HG03354 (cell line): ENCODE measurements around the gene STARD10.

ENCODE experiments used
- ATAC-seq: cut with Tn5 transposase; IDR thresholded peaks from one replicate; pipeline ENCODE4 v1.9.1; 2021; ENCODE audit warnings: mild to moderate bottlenecking; ENCODE audit not compliant: unreplicated experiment, poor library complexity, severe bottlenecking

STARD10 gene

DNA sequence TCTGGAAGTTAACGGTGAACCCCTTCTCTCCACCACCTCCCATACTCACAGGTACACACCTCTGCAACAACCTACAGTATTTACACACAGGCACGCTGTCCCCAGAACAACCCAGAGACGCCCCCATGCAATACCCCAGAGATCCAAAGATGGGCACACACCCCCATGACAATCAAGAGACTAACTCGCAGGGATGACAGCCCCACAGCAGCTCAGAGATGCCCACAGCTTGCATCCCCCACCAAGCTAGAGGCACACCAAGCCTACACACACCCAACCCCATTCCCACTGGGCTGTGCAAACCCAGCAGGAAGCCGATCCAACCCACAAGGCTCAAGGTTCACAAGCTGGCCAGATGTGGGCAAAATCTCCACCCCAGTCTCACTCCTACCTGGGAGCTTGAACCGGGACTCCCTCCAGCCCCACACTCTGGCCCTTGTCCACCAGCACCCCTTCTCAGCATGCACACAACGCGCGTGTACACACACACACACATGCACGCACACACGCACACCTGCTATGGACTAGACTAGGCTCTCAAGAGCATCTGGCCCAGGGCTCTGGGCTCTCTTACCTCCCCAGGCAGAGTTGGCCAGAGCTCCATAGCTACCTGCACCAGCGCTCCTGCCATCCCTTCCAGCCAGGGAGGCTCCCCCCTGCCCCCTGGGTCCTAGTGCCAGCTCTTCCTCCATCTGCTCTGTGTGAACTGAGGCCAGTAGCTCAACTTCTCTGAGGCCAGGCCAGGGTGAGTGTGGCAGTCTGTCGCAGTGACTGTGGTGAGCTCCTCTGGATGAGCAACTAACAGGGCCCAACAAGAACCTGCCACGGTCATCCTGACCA, 11.5 kb downstream of the STARD10 start:
- ATAC-seq: peak; percentile 24

DNA sequence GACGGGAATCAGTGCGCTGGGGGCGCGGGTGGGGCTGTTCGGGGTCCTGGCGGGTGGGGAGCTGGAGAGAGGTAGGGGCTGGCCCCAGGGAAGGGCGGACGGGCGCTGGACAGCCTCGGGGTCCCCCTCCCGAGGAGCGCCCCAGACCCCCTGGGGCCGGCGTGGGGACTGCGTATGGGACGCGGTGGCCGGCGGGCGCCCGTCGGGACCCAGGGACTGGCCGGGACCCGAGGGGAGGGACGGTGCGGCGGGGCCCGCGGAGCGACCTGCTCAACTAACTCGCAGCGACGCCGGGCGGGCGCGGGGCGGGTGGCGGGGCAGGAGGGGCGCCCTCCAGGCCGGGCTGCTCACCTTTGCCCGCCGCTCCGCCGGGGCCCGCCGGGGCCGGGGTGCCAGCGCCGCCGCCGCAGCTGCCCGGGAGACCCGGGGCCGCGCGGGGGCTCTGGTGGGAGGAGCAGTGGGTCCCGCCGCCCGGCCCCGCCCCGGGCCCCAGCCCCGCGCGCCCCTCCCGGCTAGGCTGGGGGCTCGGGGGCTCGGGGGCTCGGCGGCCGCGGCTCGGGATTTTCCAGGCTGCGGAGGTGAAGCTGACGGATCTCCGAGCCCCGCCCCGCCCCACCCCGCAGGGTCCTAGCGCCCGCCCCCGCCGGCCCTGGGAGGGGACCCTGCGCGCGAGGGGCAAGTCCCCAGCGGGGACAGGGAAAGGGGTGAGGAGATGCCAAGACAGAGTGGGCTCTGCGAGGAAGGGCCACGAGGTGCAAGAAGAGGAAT, 12.3 kb downstream of the STARD10 start:
- peak; percentile 64 for ATAC-seq

DNA sequence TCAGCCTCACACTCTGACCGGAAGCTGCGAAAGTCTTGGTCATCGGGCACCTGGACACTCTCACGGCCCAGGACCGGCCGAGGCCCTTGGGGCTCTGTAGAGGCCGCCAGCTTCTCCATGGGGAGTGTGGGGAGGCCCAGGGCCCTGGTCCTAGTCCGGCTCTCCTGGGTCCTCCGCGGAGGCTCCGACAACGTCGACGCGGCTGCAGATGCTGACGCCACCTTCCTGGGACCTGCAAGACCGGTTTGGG, 12.9 kb downstream of the STARD10 start:
- ATAC-seq: no peak

DNA sequence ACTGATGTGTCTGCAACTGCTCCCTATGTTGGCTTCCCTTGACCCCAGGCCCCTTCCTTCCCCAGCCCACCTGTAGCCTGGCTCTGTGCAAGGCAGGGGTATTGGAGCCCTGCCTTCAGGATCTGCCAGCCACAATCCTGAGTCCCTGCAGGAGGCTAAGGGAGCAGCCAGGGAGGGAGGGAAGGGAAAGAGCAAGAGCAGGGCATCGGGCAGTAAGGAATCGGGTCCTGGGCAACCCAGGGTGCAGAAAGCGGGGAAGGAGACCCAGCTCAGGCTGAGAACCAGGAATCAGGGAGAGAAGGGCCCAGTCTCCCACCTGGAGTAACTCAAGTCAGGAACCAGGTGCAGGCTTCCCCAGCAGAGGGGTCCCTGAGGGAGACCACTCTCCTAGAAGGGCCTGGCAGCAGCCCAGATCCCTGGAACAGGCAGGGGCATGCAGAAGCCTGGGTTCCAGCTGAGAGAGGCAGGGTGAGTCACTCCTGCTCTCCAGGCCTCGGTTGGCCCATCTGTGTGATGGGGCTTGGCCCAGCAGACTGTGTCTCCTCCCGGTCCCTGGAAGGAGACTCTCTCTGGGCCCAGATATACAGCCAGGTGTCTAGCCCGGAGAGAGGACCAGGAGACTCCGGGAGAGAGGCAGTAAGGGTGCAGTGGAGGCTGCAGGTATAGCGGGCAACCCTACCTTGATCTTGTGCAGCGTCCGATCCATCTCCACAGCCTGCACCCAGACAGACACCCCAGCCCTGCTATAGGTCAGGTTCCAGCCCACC, 13.4 kb downstream of the STARD10 start:
- ATAC-seq: no peak

DNA sequence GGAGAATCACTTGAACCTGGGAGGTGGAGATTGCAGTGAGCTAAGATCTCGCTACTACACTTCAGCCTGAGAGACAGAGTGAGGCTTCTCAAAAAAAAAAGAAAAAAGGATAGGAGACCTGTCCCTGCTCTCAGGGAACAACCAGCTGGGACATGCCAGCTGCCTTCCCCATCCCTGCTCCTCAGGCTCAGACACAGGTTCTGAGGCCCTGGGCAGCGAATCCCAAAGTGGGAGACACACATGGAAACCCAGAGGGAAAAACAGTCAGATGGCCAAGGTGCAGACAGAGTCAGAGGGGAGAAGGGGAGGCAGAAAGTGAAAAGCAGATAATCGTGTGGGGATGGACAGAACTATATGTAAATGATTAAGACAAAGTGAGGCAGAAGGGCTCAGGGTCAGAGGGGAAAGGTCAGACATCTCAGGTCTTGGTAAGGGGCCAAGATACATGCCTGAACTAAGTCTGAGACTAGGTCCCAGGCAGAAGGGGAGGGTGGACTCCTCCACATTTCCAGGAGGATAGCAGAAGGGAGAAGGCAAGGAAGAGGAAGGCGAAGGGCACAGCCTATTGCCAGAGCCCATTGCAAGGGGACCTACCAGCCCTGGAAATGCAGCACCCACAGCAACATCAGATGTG, 14.2 kb downstream of the STARD10 start:
- ATAC-seq: no peak

DNA sequence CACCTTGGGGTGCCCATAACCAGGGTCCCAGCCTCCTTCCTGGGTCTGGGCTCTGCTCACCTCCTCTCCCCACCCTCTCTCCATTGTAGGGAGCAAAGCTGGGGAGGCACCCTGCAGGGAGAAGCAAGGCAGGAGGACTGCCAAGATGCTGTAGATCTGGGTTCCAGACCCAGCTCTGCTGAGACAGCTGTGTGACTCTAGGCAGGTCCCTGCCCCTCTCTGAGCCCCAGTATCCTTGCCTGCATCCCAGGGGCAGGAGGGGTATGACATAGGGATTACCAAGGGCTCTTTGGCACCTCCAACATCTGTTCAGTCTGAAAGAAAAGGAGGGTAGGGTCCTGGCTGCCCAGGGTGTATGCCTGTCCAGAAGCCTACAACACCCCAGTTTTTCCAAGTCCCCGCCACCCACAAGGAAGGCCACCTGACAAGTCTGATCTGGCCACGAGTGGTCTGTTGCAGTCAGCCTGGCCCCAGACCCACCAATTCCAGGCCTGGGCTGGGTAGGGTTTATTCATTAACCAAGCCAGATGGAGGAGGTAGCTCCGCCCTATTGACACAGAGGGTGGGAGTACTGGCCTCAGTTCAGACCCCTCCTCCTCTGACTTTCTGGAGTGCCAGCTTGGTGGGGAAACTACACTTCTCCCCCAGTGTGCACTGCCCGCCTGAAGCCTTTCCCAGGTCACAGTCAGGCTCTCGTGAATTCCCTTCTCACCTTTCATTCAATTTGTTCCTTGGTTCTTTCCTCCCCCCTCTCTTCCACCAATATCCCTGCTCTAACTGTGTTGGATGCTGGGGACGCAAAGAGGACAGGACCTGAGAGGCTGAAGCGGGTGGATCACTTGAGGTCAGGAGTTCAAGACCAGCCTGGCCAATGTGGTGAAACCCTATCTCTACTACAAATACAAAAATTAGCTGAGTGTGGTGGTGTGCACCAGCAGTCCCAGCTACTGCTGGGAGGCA, 15.0 kb downstream of the STARD10 start:
- no peak for ATAC-seq

- no peak for ATAC-seq
Measured at GRCh38 chr11:72777755-72778278, 16.0 kb downstream of the STARD10 start.

GRCh38 chr11:72776844-72777754, 16.7 kb downstream of the STARD10 start:
- ATAC-seq: no peak

DNA sequence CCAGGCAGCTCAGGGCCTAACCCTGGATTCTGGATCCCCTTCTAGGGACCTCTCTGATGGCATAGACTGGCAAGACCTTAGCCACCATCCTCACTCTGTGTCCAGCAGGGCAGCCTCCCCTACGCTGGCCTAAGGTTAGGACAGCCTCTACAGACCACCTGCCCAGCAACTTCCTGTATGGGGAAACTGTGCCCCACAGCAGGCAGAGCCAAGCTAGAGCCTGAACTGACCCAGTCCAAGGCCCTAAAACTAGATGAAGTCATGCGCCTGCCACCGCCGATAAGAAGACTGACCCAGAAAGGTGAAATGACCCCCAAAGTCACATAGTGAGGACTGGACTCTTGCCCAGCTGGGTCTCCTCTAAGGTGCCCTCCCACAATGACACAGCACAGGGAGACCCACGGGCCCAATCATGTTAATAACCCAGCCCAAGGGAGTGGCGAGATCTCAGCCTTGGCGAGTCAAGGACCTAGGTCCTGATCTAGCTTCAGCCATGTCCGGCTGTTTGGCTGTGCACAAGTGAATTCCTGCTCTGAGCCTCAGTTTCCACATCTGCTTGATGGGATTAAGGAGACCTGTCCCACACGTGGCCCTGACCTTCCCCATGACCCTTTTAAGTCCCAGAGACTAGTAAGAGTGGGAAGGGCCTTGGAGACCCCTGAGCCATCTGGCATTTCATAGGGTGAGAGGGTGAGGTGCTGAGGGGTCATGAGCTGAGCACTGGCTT, 17.6 kb downstream of the STARD10 start:
- no peak for ATAC-seq

DNA sequence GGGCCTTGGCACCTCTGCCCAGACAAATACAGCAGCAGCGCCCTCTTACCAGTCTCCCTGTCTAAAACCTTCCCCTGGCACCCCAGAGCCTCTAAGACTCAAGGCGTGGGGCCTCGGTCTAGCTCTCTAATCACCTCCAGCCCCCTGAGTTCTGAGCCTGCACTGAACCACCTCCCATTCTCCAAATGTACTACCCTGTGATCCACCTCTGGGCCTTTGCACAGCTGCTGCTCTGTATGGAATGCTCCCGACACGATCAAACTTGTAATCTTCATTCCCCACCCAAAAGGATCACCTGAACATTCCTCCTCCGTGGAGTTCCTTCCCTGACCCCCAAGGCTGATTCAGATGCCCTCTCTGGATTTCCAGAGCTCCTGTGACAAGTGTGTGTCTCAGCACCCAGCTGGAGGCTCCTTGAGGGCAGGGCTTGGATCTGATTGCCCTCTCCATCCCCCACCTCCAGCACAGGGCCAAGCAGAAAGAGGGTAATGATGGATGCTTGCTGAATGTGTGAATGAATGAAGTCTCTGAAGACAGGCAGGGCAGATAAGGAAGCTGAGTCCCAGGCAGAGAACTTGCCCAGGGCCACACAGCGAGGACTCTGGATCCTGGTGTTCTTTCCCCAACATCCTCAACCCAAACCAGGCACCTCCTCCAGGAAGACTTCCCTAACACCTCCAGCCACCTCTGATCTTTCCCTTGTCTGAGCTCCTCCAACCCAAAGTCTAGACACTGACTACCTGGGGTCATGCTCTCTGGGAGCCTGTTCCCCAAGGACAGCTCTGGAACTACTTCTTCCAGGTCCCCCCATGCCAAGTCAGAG, 18.3 kb downstream of the STARD10 start:
- ATAC-seq: no peak

- ATAC-seq: no peak
Measured at GRCh38 chr11:72774499-72774898, 19.3 kb downstream of the STARD10 start.

- ATAC-seq: no peak
Measured at GRCh38 chr11:72773696-72774095, 20.2 kb downstream of the STARD10 start.

GRCh38 chr11:72773291-72773690, 20.6 kb downstream of the STARD10 start:
- ATAC-seq: no peak

- ATAC-seq: no peak
Measured at GRCh38 chr11:72772059-72772458, 21.8 kb downstream of the STARD10 start.

DNA sequence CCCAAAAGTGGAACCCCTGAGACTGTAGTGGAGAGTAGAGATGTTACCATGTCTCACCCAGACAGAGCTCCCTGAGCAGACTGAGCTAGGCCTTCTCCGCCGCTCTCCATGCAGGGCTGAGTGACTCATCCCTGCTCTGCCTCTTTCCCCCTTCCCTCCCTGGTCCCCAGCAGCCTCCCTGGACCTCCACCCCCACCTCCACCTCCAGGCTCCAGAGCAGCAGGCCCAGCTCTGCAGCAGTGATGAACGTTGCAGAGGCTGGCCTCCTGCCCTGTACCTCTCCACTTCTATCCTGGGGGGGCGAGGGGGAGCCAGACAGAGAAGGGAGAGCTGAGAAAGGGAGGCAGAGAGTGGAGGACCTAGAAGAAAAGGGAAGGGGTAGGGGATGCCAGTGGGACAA, 22.3 kb downstream of the STARD10 start:
- no peak for ATAC-seq

- no peak for ATAC-seq
Measured at GRCh38 chr11:72770799-72771198, 23.0 kb downstream of the STARD10 start.
